Adrenal gland (tissue), 12 donors: ENCODE measurements around the gene MYF6. TPM values are rescaled to one million over a fixed set of nuclear protein-coding genes. Genes with fewer than 3 reads are reported as not detected.

ENCODE experiments used
- DNase-seq, 7 donors: peaks; one replicate each; pipeline ENCODE4 v3.0.0-alpha.2; 2019 to 2020
- H3K27ac ChIP-seq, 5 donors: fragments of 200-600 bp; sonication (generic) in 4 of 5; 1 replicate in 3 of 5; 2 replicates in 2 of 5; pipeline versions ENCODE4 v1.5.1 to v1.8.0; 2016 to 2020; ENCODE audit warnings: mild to moderate bottlenecking in 1 of 5
- H3K27me3 ChIP-seq: fragments of 200-600 bp; 2 replicates; pipeline ENCODE4 v1.8.0; 2021
- H3K36me3 ChIP-seq, 2 donors: fragments of 200-600 bp; replicated peaks in 1 of 2; 1 replicate in 1 of 2; 2 replicates in 1 of 2; pipeline versions ENCODE4 v1.5.1 to v1.8.0; 2018 to 2022
- H3K4me1 ChIP-seq, 2 donors: fragments of 200-600 bp; replicated peaks in 1 of 2; 1 replicate in 1 of 2; 2 replicates in 1 of 2; pipeline versions ENCODE4 v1.5.1 to v1.8.0; 2018 to 2021
- H3K4me3 ChIP-seq, 4 donors: fragments of 200-600 bp; sonication (generic) in 3 of 4; one replicate each; pipeline ENCODE4 v1.5.1; 2016 to 2018
- H3K9me3 ChIP-seq, 3 donors: fragments of 200-600 bp; sonication (generic) in 1 of 3; replicated peaks in 1 of 3; 1 replicate in 2 of 3; 2 replicates in 1 of 3; pipeline versions ENCODE4 v1.5.1 to v1.8.0; 2016 to 2021
- POLR2A ChIP-seq, 2 donors: fragments of 450-650 bp; IDR thresholded peaks; one replicate each; pipeline ENCODE4 v1.6.1; 2017; ENCODE audit warnings: antibody characterized with exemption in 2 of 2, mild to moderate bottlenecking in 2 of 2, moderate library complexity in 1 of 2
- WGBS, 4 donors: extraction: QIAGEN DNeasy Blood & Tissue Kit in 2 of 4; methylation state at CpG; one replicate each; pipeline versions ENCODE4 v1.1.5 to v1.1.7; 2013 to 2017; 5-methylcytosine and 5-hydroxymethylcytosine counted together
- intact Hi-C, 2 donors: fragments of 100-400 bp; cut with DNase I; formaldehyde crosslinking; loops; one replicate each; pipeline versions ENCODE4 v1.14.1 to v1.15.0; 2022 to 2023
- polyA plus RNA-seq, 3 donors: library from polyadenylated mRNA; stranded (reverse); fragments of 200-250 nt in 2 of 3; fragments of 350-450 nt in 1 of 3; fragmentation: Illumina TruSeq in 1 of 3; extraction: RNeasy Lipid Tissue Mini Kit (QIAGEN cat#74804) in 1 of 3; gene quantifications; one replicate each; pipeline ENCODE4 v1.2.3, GENCODE V29; 2013 to 2014
- total RNA-seq, 9 donors: library from RNA; depleted of rRNA in 4 of 9; stranded (reverse); fragments of >200 nt in 4 of 9; fragments of 120-200 nt in 1 of 9; fragmentation: NEBNext Ultra II Directional in 1 of 9; extraction: Animal tissue kit (Norgen Biotek cat#: 25700) in 1 of 9; gene quantifications; one replicate each; pipeline versions ENCODE4 v1.1.0 to v1.2.4, GENCODE V29; 2013 to 2023
- TF ChIP-seq, protein P1 (sequence below), 6 experiments: fragments of 450-650 bp in 4 of 6; fragments of 200-600 bp in 2 of 6; sonication (generic) in 1 of 6; IDR thresholded peaks; 1 replicate in 5 of 6; 2 replicates in 1 of 6; pipeline versions ENCODE4 v1.5.1 to v1.8.0; 2016 to 2021; ENCODE audit warnings: antibody characterized with exemption in 6 of 6, mild to moderate bottlenecking in 2 of 6, moderate library complexity in 1 of 6
- donor health status: healthy with polysubstance abuse.
- donor health status: Bipolar disorder and iron deficiency.
- donor health status: DM: yes; HTN: yes; CAD: no.
- donor health status: DM: no; HTN: no; CAD: no.
- donor health status: DM: no; HTN: no; CAD: no.
- donor health status: DM: yes; HTN: yes; CAD: no.

The MYF6 gene
- total and polyA plus RNA-seq, 12 donors, result 0.10 to 0.51 TPM; not detected in 10

DNA sequence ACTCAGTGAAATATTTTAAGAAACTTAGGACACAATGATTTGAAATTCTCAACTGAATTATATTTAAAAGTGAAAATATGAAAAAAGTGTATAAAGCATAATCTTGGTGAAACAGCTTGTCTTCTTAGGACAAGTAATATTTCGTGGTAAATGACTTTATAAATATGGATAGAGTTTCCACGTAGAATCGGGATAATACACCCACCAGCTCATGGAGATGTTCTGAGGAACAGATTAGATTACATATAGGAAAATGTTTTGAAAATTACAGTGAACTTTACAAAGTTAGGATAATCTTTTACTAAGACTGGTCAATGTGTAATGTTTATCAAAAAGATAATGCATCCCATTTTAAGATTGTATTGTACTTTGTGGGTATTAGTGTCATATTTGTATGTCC lies 25.6 kb upstream of the MYF6 start:
- intact Hi-C loops, result no loop called here
- Histone ChIP-seq H3K27ac (no peak overlapping the region), H3K4me3 (no peak overlapping the region), H3K9me3 (peaks cover 0 to 9% (median 0%) of the 10 kb centered on the region in 3 donors), H3K4me1 (no peaks in the 10 kb centered on the region), H3K27me3 (no peaks in the 10 kb centered on the region), H3K36me3 (no peaks in the 10 kb centered on the region)
- no peak for DNase-seq
- TF ChIP-seq POLR2A (IDR thresholded peaks at IDR 0.05), result no peak
- TF ChIP-seq, protein P1, sequence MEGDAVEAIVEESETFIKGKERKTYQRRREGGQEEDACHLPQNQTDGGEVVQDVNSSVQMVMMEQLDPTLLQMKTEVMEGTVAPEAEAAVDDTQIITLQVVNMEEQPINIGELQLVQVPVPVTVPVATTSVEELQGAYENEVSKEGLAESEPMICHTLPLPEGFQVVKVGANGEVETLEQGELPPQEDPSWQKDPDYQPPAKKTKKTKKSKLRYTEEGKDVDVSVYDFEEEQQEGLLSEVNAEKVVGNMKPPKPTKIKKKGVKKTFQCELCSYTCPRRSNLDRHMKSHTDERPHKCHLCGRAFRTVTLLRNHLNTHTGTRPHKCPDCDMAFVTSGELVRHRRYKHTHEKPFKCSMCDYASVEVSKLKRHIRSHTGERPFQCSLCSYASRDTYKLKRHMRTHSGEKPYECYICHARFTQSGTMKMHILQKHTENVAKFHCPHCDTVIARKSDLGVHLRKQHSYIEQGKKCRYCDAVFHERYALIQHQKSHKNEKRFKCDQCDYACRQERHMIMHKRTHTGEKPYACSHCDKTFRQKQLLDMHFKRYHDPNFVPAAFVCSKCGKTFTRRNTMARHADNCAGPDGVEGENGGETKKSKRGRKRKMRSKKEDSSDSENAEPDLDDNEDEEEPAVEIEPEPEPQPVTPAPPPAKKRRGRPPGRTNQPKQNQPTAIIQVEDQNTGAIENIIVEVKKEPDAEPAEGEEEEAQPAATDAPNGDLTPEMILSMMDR (IDR thresholded peaks at IDR 0.05), result no peak
- WGBS, 4 donors, result 66 to 81% (median 74%) methylated on average over 3 of the region's 3 CpGs

DNA sequence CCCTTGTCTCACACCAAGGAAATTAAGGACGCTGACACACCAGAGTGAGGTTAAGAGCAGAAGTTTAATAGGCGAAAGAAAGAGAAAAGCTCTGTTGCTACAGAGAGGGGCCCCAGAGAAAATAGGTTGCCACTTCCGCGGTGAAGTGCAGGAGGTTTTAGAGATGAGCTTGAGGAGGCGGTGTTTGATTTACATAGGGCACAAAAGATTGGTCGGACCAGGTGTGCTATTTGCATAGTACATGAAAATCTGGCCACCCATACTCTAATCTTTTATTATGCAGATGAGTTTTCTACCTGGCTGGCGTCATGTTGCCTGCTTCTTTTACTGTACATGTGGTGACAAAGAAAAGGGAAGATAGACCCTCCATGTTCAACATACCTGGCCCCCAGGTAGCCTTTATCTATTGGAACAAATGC lies 23.3 kb upstream of the MYF6 start:
- Histone ChIP-seq H3K36me3 (no peaks in the 10 kb centered on the region), H3K4me1 (no peaks in the 10 kb centered on the region), H3K9me3 (peaks cover 0 to 9% (median 0%) of the 10 kb centered on the region in 3 donors), H3K27me3 (no peaks in the 10 kb centered on the region), H3K27ac (no peak overlapping the region), H3K4me3 (no peak overlapping the region)
- intact Hi-C loops, result no loop called here
- WGBS, 4 donors, result 41 to 54% (median 44%) methylated on average over 7 of the region's 7 CpGs
- TF ChIP-seq POLR2A (IDR thresholded peaks at IDR 0.05), result no peak
- TF ChIP-seq, protein P1 (IDR thresholded peaks at IDR 0.05), result no peak
- no peak for DNase-seq

DNA sequence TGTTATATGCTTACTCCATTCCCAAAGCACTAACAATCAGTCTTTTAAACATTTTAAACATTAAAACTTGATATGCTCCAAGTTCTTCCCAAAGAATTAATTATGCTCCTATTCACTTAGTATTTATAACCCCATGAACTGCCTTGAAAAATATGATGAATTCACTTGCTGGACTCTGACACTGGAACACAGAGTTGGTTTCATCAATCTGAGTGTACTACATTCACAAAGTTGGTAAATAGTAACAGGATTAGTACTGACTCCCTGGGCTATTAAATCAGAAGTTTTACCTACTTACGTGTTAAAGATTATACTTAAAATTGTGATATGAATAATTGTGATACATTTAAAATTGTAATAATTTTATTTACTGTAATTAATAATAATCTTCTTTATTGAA lies 17.3 kb upstream of the MYF6 start:
- intact Hi-C loops, result no loop called here

DNA sequence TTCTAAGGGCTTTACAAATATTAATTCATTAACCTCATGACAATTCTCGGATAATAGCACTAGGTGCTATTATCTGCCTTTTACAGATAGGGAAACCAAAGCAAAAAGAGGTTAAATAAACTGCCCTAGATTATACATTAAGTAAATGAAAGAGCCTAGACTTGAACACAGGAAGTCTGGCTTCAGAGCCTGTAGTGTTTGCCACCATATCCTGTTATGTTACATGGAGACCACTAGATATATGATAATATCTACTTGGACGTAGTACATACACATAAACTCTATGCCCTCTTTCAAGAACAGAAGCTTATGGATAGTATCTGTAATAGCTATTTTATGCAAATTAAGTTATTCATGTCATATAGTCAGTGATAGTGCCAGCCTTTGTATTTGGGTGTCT lies 16.9 kb upstream of the MYF6 start:
- H3K4me3 ChIP-seq, result no peak overlapping the region
- WGBS, 4 donors, result 43 to 63% (median 49%) methylated on average over 2 of the region's 2 CpGs
- intact Hi-C loops, result no loop called here
- DNase-seq, result no peak
- no peaks in the 10 kb centered on the region for H3K4me1 ChIP-seq
- no peak overlapping the region for H3K27ac ChIP-seq
- no peaks in the 10 kb centered on the region for H3K36me3 ChIP-seq
- no peaks in the 10 kb centered on the region for H3K9me3 ChIP-seq
- no peak for TF ChIP-seq POLR2A (IDR thresholded peaks at IDR 0.05)
- TF ChIP-seq, protein P1 (IDR thresholded peaks at IDR 0.05), result no peak
- H3K27me3 ChIP-seq, result no peaks in the 10 kb centered on the region

More for the DNA sequence above, 17.3 kb upstream of the MYF6 start:
- DNase-seq, result no peak
- H3K36me3 ChIP-seq, result no peaks in the 10 kb centered on the region
- no peaks in the 10 kb centered on the region for H3K27me3 ChIP-seq
- H3K4me3 ChIP-seq, result no peak overlapping the region
- 67 to 84% (median 75%) methylated on average over 1 of the region's 1 CpG for WGBS, 4 donors
- H3K4me1 ChIP-seq, result no peaks in the 10 kb centered on the region
- H3K27ac ChIP-seq, result no peak overlapping the region
- TF ChIP-seq POLR2A (IDR thresholded peaks at IDR 0.05), result no peak
- TF ChIP-seq, protein P1 (IDR thresholded peaks at IDR 0.05), result no peak
- H3K9me3 ChIP-seq, result no peaks in the 10 kb centered on the region
